T-helper 9 cell (primary cell): ENCODE measurements around the gene SELENOI.
A peak's percentile ranks its signal among the peaks of the same experiment; 100 is the strongest.
"Not testable (repeated sequence)": the region's sequence is repeated elsewhere in the genome, so short reads cannot be mapped to it uniquely, and the experiment has no call there.

ENCODE experiments used
- DNase-seq: peaks from one replicate; pipeline ENCODE4 v3.0.0-alpha.2; 2020

The SELENOI gene

GRCh38 chr2:26327291-26328272, 18.4 kb upstream of the SELENOI start:
- DNase-seq, result no peak

- not testable (repeated sequence) for DNase-seq
These were observed 16.9 kb upstream of the SELENOI start for GRCh38 chr2:26329083-26329482.

GRCh38 chr2:26330114-26330549, 15.8 kb upstream of the SELENOI start:
- DNase-seq, result peak; percentile 71

DNA sequence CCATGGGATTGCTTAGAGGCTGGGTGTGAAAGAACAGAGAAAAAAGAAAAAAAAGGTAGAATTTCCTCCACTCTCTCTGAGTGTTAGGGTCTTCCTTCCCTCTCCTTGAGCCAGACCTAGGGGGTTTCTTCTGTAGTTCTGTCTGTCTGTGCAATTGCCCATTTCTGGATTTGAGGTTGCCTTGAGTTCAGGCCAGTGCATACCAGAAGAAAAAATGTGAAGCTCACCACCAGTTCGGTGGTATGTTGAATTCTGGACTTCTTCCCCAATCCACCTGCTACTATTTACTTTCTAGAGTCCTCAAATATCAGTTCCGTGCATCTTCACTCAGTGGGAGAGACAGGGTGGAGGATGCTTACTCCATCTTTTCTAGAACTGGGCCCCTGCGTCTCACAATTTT, 15.3 kb upstream of the SELENOI start:
- no peak for DNase-seq

DNA sequence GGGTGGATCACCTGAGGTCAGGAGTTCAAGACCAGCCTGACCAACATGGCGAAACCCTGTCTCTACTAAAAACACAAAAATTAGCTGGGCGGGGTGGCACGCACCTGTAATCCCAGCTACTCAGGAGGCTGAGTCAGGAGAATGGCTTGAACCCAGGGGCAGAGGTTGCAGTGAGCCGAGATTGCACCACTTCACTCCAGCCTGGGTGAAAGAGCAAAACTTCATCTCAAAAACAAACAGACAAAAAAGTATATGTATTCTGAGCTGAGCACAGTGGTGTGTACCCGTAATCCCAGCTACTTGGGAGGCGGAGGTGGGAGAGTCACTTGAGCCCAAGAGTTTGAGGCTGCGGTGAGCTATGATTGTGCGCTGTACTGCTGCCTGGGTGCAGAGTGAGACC, 14.6 kb upstream of the SELENOI start:
- not testable (repeated sequence) for DNase-seq

- no peak for DNase-seq
These were observed 12.7 kb upstream of the SELENOI start for GRCh38 chr2:26333293-26333692.

GRCh38 chr2:26335231-26335630, 10.7 kb upstream of the SELENOI start:
- no peak for DNase-seq

GRCh38 chr2:26336719-26337118, 9.2 kb upstream of the SELENOI start:
- no peak for DNase-seq

DNA sequence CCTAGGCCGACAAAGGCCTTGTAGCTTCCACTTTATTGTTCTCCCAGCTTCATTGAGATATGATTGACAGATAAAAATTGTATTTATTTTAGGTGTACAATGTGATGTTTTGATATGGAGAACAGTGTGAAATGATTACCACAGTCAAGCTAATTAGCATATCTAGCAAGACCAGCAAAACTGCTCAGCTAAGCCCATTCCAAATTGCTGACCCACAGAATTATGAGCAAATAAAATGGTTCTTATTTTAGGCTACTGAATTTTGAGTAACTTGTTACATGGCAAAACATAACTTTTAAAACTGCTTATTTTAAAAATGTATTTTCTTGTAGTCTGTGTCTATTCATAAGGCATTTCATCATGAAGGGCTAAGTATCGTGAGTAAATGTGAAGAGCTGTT, 8.6 kb upstream of the SELENOI start:
- DNase-seq, result no peak

GRCh38 chr2:26340831-26341230, 5.1 kb upstream of the SELENOI start:
- DNase-seq, result no peak

- no peak for DNase-seq
These were observed 1.2 kb upstream of the SELENOI start for GRCh38 chr2:26344581-26345282.

DNA sequence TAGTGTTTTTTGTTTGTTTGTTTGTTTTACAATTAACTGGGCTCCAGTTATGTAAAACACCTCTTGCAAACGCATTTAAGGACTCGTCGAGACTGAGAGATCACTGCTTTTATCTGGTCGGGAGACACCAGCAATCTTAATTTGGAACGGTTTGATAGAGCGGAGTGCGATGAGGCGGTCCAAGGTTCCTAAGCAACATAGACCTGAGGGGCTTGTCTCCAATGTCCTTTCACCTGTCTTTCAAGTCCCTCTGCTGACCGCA, 729 bp upstream of the SELENOI start:
- no peak for DNase-seq

DNA sequence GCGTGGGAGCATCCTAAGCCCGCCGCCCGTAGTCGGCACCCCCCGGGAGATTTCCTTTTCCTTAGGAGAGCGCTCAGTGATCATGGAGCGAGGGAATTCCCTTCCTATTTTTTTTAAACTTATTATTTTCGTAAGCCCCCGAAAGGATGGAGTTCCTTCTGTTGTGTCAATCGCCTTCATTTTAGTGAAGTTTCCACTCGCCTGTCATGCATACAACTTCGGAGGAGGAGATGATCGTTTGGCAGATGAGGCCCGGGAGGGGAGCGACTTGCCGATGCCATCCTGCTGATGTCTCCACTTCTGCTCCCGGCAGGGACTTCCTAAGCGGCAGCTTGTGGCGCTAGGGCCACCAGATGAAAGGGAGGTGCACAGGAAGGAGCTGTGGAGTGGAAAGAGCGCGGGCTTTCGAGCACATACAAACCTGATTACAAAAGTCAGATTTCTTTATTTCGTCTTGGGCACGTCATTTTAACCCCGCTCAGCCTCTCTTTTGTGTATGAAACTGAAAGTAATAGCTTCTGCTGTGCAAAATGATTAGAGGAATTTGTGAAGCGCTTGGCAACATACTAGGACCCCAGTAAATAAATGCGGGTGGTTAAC, 611 bp downstream of the SELENOI start, which contains the start of gene ADGRF3:
ADGRF3 (minus strand) TSS at position 336 of the 600 bp plus-strand sequence. CDS start 555 bp downstream, outside the sequence.
- peak; percentile 47 for DNase-seq

- no peak for DNase-seq
These were observed 1.4 kb downstream of the SELENOI start for GRCh38 chr2:26347286-26347865.

DNA sequence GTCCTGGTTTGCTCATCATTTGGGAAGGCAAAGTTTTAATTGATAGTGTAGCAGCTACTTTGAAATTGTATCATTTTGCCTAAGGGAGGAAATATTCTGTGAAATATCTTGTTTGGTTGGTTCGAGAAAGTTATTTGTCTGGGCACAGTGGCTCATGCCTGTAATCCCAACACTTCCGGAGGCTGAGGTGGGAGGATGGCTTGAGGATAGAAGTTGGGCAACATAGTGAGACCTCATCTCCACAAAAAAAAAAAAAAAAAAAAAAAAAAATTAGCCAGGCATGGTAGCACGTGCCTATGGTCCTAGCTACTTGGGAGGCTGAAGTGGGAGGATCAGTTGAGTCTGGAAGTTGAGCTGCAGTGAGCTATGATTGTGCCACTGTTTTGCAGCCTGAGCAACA, 3.7 kb downstream of the SELENOI start:
- no peak for DNase-seq

GRCh38 chr2:26351375-26352090, 5.6 kb downstream of the SELENOI start:
- DNase-seq, result no peak

- DNase-seq, result no peak
These were observed 6.9 kb downstream of the SELENOI start for GRCh38 chr2:26352892-26353291.

DNA sequence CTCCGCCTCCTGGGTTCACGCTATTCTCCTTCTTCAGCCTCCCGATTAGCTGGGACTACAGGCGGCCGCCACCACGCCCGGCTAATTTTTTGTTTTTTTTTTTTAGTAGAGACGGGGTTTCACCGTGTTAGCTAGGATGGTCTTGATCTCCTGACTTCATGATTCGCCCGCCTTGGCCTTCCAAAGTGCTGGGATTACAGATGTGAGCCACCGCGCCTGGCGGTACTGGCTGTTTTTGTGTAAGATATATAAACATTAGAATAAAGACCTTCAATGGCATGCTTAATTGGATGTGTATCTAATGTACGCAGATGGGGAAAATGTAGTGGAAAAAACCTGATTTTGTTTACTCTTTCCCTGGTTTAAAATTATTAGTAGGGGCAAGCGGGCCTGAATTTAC, 8.5 kb downstream of the SELENOI start:
- DNase-seq, result not testable (repeated sequence)

GRCh38 chr2:26355038-26355995, 9.4 kb downstream of the SELENOI start:
- no peak for DNase-seq

DNA sequence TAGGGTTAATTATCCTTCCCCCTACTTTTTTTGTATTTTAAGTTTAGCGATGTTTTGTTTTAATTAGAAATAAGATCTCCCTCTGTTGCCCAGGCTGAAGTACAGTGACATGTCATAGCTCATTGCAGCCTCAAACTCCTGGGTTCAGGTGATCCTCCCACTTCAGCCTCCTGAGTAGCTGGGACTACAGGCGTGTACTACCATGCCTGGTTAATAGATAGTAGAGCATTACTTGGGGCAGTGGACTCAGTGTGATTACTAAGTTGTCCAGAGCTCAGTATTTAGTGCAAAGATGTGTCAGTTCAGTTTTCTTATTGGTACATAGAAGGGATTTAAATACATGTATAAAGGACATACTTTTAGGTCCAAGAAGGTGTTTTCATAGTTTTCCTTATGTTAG, 10.2 kb downstream of the SELENOI start:
- no peak for DNase-seq

- no peak for DNase-seq
These were observed 10.8 kb downstream of the SELENOI start for GRCh38 chr2:26356771-26357170.
